B cell (primary cell): ENCODE data around the gene TPTE2. TPM values are rescaled to one million over a fixed set of nuclear protein-coding genes. Genes with fewer than 3 reads are reported as not detected.

ENCODE experiments used
- ATAC-seq: fragments of 200-7000 bp; cut with Tn5 transposase; one replicate; pipeline ENCODE4 v1.10.0; 2021; ENCODE audit warnings: low read depth, mild to moderate bottlenecking, moderate number of reproducible peaks, moderate library complexity
- CTCF ChIA-PET: fragments of 350-600 bp; sonication (Branson Sonifier 250); formaldehyde crosslinking; loops from one replicate; lab custom pipeline; 2021; ENCODE audit warnings: antibody characterized with exemption, inconsistent platforms; lab: Charles Lee
- POLR2A ChIA-PET: fragments of 350-600 bp; sonication (Branson Sonifier 250); formaldehyde crosslinking; loops from one replicate; lab custom pipeline; 2021; ENCODE audit warnings: antibody characterized with exemption; lab: Charles Lee
- DNase-seq: peaks from one replicate; pipeline ENCODE4 v3.0.0; 2013
- H2AFZ ChIP-seq: 2 replicates; pipeline ENCODE4 v1.6.1; 2012; ENCODE audit warnings: mild to moderate bottlenecking, low read depth, low read length; ENCODE audit not compliant: insufficient read depth, poor library complexity, severe bottlenecking
- H3K27ac ChIP-seq, 2 donors: 1 replicate in 1 of 2; 2 replicates in 1 of 2; pipeline ENCODE4 v1.5.1; 2012 to 2013; ENCODE audit warnings: low read length in 2 of 2, mild to moderate bottlenecking in 2 of 2, moderate library complexity in 1 of 2
- H3K27me3 ChIP-seq, 4 experiments: fragments of 200-600 bp in 1 of 4; sonication (generic) in 1 of 4; replicated peaks in 1 of 4; 1 replicate in 2 of 4; 2 replicates in 2 of 4; pipeline versions ENCODE4 v1.6.1 to v1.7.0; 2013 to 2016; ENCODE audit warnings: low read length in 3 of 4, mild to moderate bottlenecking in 2 of 4, mixed read lengths in 1 of 4, moderate library complexity in 1 of 4; ENCODE audit not compliant: insufficient read depth in 4 of 4, control insufficient read depth in 3 of 4; ENCODE audit errors: control extremely low read depth in 1 of 4
- H3K36me3 ChIP-seq, 2 experiments: replicated peaks in 1 of 2; 1 replicate in 1 of 2; 2 replicates in 1 of 2; pipeline versions ENCODE4 v1.6.1 to v1.7.1; 2013; ENCODE audit warnings: low read length in 1 of 2; ENCODE audit not compliant: insufficient read depth in 2 of 2, control insufficient read depth in 1 of 2; ENCODE audit errors: control extremely low read depth in 1 of 2, extremely low read depth in 1 of 2
- H3K4me1 ChIP-seq, 2 donors: fragments of 200-600 bp in 1 of 2; sonication (generic) in 1 of 2; 1 replicate in 1 of 2; 2 replicates in 1 of 2; pipeline versions ENCODE4 v1.5.1 to v1.6.1; 2013 to 2017; ENCODE audit warnings: low read length in 2 of 2; ENCODE audit not compliant: control insufficient read depth in 2 of 2, insufficient read depth in 2 of 2
- H3K4me2 ChIP-seq: replicated peaks from 2 replicates; pipeline ENCODE3; 2012; ENCODE audit warnings: mild to moderate bottlenecking, low read depth, low read length; ENCODE audit not compliant: poor library complexity, severe bottlenecking
- H3K4me3 ChIP-seq, 5 experiments: fragments of 200-600 bp in 1 of 5; sonication (generic) in 1 of 5; 1 replicate in 3 of 5; 2 replicates in 2 of 5; pipeline versions ENCODE4 v1.5.1 to v1.7.0; 2011 to 2016; ENCODE audit warnings: low read length in 4 of 5, mild to moderate bottlenecking in 4 of 5, low read depth in 2 of 5, control low read depth in 1 of 5, moderate library complexity in 1 of 5; ENCODE audit not compliant: insufficient read depth in 1 of 5; ENCODE audit errors: control extremely low read depth in 1 of 5, extremely low read depth in 1 of 5
- H3K79me2 ChIP-seq: fragments of 200-600 bp; sonication (generic); one replicate; pipeline ENCODE4 v1.6.0; 2016; ENCODE audit warnings: low read length; ENCODE audit not compliant: control insufficient read depth, insufficient read depth
- H3K9ac ChIP-seq: fragments of 200-600 bp; sonication (generic); 2 replicates; pipeline ENCODE4 v1.6.1; 2017; ENCODE audit warnings: mild to moderate bottlenecking, low read length, moderate library complexity
- H3K9me3 ChIP-seq, 3 donors: one replicate each; pipeline versions ENCODE4 v1.6.1 to v1.7.1; 2013; ENCODE audit warnings: low read length in 2 of 3; ENCODE audit not compliant: control insufficient read depth in 2 of 3, insufficient read depth in 1 of 3; ENCODE audit errors: control extremely low read depth in 1 of 3
- H4K20me1 ChIP-seq: 2 replicates; pipeline ENCODE4 v1.6.0; 2012; ENCODE audit warnings: mild to moderate bottlenecking, low read length; ENCODE audit not compliant: insufficient read depth, control insufficient read depth, poor library complexity, severe bottlenecking
- H3K27ac Mint-ChIP-seq: one replicate; pipeline ENCODE4 v1.8.0; 2021; ENCODE audit warnings: mixed read lengths
- H3K27me3 Mint-ChIP-seq: one replicate; pipeline ENCODE4 v1.8.0; 2021; ENCODE audit warnings: mixed read lengths
- H3K4me1 Mint-ChIP-seq: one replicate; pipeline ENCODE4 v1.8.0; 2021; ENCODE audit warnings: mixed read lengths
- H3K4me3 Mint-ChIP-seq: one replicate; pipeline ENCODE4 v1.8.0; 2021; ENCODE audit warnings: mixed read lengths
- H3K9me3 Mint-ChIP-seq: one replicate; pipeline ENCODE4 v1.8.0; 2022; ENCODE audit warnings: mixed read lengths; ENCODE audit not compliant: insufficient read depth
- EZH2 ChIP-seq: IDR thresholded peaks from 2 replicates; pipeline ENCODE4 v1.6.1; 2012; ENCODE audit warnings: borderline replicate concordance, low read depth, mild to moderate bottlenecking, moderate library complexity, low read length; ENCODE audit not compliant: insufficient read depth, poor library complexity, severe bottlenecking
- WGBS: methylation state at CpG from one replicate; pipeline ENCODE4 v1.1.5; 2013; ENCODE audit warnings: missing lambda C conversion rate; ENCODE audit not compliant: insufficient coverage; 5-methylcytosine and 5-hydroxymethylcytosine counted together
- intact Hi-C: fragments of 100-400 bp; cut with micrococcal nuclease; formaldehyde crosslinking; loops from one replicate; pipeline ENCODE4 v1.10.0; 2022
- polyA plus RNA-seq: library from polyadenylated mRNA; depleted of rRNA; stranded (reverse); fragments of >200 nt; gene quantifications from 2 replicates; pipeline ENCODE4 v1.2.3, GENCODE V29; 2012
- total RNA-seq, 2 donors: library from RNA; stranded (reverse); fragments of 120-200 nt in 1 of 2; gene quantifications; 1 replicate in 1 of 2; 2 replicates in 1 of 2; pipeline versions ENCODE4 v1.2.3 to v1.2.4, GENCODE V29; 2013 to 2022
- TF ChIP-seq, protein P1 (sequence below): fragments of 200-600 bp; IDR thresholded peaks from one replicate; pipeline ENCODE4 v1.8.0; 2022; ENCODE audit warnings: antibody characterized with exemption, mild to moderate bottlenecking

TPTE2 gene
- total and polyA plus RNA-seq, 2 donors (not counting 1 experiment from before 2014, with no cell fraction given) = not detected

GRCh38 chr13:19575230-19575629, 13.9 kb upstream of the TPTE2 start:
- no peaks in the 10 kb centered on the region for H3K27me3 ChIP-seq
- peaks cover under 1% of the 10 kb centered on the region for H3K9me3 Mint-ChIP-seq
- ChIA-PET POLR2A (no interaction called here), CTCF (no interaction called here)
- no peaks in the 10 kb centered on the region for H4K20me1 ChIP-seq
- H3K4me1 ChIP-seq = no peaks in the 10 kb centered on the region
- H3K9me3 ChIP-seq = peaks cover 0 to 7% (median 5%) of the 10 kb centered on the region in 3 donors
- no peaks in the 10 kb centered on the region for H3K36me3 ChIP-seq
- H2AFZ ChIP-seq = no peak overlapping the region
- no peaks in the 10 kb centered on the region for H3K79me2 ChIP-seq
- intact Hi-C loops = no loop called here
- WGBS = no CpG with 5 or more reads among the region's 2 CpGs
- H3K4me1 Mint-ChIP-seq = no peaks in the 10 kb centered on the region
- no peak for ATAC-seq
- no peak for DNase-seq
- no peak overlapping the region for H3K4me3 ChIP-seq
- no peak overlapping the region for H3K4me3 Mint-ChIP-seq
- no peak overlapping the region for H3K4me2 ChIP-seq
- TF ChIP-seq EZH2 = no peak
- TF ChIP-seq, protein P1, sequence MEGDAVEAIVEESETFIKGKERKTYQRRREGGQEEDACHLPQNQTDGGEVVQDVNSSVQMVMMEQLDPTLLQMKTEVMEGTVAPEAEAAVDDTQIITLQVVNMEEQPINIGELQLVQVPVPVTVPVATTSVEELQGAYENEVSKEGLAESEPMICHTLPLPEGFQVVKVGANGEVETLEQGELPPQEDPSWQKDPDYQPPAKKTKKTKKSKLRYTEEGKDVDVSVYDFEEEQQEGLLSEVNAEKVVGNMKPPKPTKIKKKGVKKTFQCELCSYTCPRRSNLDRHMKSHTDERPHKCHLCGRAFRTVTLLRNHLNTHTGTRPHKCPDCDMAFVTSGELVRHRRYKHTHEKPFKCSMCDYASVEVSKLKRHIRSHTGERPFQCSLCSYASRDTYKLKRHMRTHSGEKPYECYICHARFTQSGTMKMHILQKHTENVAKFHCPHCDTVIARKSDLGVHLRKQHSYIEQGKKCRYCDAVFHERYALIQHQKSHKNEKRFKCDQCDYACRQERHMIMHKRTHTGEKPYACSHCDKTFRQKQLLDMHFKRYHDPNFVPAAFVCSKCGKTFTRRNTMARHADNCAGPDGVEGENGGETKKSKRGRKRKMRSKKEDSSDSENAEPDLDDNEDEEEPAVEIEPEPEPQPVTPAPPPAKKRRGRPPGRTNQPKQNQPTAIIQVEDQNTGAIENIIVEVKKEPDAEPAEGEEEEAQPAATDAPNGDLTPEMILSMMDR = no peak
- H3K27me3 Mint-ChIP-seq = peaks cover 19% of the 10 kb centered on the region
- H3K27ac ChIP-seq = no peak overlapping the region
- H3K27ac Mint-ChIP-seq = no peak overlapping the region
- no peak overlapping the region for H3K9ac ChIP-seq

DNA sequence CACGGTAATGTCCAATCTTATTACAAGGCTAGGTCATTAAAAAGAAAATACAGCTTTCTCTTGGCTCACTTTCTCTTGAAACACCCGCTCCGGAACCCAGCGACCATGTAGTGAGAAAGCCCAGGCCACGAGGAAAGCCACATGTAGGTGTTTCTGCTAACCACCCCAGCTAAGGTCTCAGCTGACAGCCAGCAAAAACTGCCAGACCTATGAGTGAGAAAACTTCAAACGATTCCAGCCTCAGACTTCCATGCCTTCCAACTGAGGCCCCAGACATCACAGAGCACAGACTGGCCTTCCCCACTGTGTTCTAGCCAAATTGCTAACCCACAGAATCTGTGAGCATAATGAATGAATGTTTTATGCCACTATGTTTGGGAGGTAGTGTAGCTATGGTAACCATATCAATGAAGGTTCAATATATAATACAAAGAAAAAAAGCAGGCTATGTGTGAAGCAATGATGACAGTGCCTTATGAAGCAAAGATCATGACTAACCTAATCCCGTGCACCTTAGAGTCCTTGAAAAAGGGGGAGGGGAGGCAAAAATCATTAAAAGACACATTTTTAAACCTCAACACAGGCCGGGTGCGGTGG, 11.9 kb upstream of the TPTE2 start:
- Mint-ChIP-seq H3K9me3 (no peaks in the 10 kb centered on the region), H3K27me3 (peaks cover 14% of the 10 kb centered on the region), H3K4me3 (no peak overlapping the region), H3K27ac (no peak overlapping the region), H3K4me1 (peaks cover 3% of the 10 kb centered on the region)
- 91% methylated on average over 4 of the region's 9 CpGs for WGBS
- H3K4me2 ChIP-seq = no peak overlapping the region
- H2AFZ ChIP-seq = no peak overlapping the region
- no peaks in the 10 kb centered on the region for H3K27me3 ChIP-seq
- no peak for DNase-seq
- no peak overlapping the region for H3K9ac ChIP-seq
- H4K20me1 ChIP-seq = no peaks in the 10 kb centered on the region
- H3K79me2 ChIP-seq = no peaks in the 10 kb centered on the region
- H3K27ac ChIP-seq = no peak overlapping the region
- intact Hi-C loops = no loop called here
- no peaks in the 10 kb centered on the region for H3K4me1 ChIP-seq
- H3K36me3 ChIP-seq = no peaks in the 10 kb centered on the region
- TF ChIP-seq, protein P1 = no peak
- TF ChIP-seq EZH2 = no peak
- ATAC-seq = no peak
- ChIA-PET CTCF (no interaction called here), POLR2A (no interaction called here)
- H3K9me3 ChIP-seq = peaks cover 0 to 5% (median 1%) of the 10 kb centered on the region in 3 donors
- H3K4me3 ChIP-seq = no peak overlapping the region
